Occipital lobe (tissue), 2 donors: Measurements from ENCODE around the gene ERBIN. TPM values are rescaled to one million over a fixed set of nuclear protein-coding genes. Genes with fewer than 3 reads are reported as not detected.
"Not testable (repeated sequence)": the region's sequence is repeated elsewhere in the genome, so short reads cannot be mapped to it uniquely, and the experiment has no call there.

ENCODE experiments used
- DNase-seq: peaks from one replicate; lab custom pipeline; 2025; lab: John Stamatoyannopoulos, UW
- total RNA-seq: library from RNA; depleted of rRNA; stranded (reverse); fragments of >200 nt; gene quantifications from one replicate; pipeline ENCODE4 v1.2.3, GENCODE V29; 2014

The ERBIN gene
- total RNA-seq, 1 donor from 2014 or later, result 88.3 TPM

DNA sequence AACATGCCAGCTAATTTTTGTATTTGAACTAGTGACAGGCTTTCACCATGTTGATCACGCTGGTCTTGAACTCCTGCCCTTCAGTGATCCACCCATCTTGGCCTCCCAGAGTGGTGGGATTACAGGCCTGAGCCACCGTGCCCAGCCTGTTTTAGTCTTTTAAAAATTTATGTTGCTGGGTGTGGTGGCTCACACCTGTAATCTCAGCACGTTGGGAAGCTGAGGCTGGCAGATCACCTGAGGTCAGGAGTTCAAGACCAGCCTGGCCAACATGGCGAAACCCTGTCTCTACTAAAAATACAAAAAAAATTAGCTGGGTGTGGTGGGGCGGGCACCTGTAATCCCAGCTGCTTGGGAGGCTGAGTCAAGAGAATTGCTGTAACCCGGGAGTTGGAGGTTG, 10.7 kb upstream of the ERBIN start:
- not testable (repeated sequence) for DNase-seq

DNA sequence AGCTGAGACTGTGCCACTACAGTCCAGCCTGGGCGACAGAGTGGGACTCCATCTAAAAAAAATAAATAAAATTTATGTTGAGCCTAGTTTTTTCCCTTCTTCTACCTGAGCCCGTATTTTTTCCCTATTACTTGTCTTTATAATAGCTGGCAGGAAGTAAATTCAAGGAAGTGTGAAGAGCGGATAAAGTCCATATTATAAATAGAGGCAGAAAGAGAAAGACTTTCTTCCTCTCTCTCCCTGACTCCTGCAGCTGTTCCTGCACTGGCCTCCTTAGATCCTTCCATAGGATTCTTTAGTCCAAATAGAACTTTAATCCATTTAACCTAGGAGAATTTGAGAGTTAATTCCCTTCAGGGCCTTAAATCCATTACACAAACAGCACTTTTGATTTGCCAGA, 10.3 kb upstream of the ERBIN start:
- no peak for DNase-seq

DNA sequence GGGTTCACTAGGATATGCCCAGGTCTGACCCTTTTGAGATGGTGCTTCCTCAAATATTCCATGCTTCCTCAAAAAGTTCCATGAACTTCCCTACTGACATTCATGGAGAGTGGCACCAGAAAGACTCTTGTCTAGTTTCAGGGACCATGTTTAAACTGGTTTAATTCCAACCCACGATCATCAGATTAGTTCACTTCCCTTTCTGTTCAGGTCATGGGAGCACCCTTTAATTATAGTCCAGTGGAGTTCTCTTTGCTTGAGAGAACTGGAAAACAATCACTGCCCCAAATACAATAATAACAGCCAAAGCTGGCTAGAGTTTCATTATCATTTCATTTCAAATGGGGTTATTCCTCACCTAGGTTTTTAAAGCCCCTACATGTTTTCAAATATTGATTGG, 9.7 kb upstream of the ERBIN start:
- DNase-seq, result no peak

DNA sequence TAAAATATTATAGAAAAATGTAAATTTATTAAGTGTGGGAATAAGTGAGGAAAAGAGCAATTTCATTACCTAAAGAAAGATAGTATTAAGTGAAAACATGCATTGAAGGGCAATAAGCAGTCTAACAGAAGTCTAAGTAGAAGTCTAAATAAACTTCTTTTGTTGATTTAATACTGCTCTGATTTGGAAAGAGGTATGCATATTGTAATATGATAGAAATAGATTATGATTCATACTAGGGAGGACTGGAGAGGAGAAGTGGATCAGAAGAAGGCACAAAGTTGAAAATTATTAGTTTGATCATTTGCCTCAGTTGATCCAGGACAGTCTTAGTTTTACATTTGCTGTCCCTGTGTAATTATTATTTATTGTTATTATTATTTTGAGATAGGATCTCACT, 6.6 kb upstream of the ERBIN start:
- DNase-seq, result no peak

DNA sequence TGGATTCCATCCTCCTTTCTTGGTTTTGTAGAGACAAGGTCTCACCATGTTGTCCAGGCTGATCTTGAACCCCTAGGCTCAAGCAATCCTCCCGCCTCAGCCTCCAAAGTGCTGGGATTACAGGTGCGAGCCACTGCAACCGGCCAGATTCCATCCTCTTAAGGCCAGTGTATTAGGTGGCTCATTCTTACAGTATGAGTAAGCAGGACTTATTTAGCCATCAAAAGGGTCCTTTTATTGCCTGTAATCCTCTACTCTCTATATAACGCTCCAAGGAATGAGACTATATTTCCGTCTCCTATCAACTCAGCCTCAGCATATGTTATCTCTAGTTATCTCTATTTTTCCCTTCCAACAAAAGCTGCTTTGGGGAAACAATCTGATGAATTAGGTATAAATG, 3.0 kb upstream of the ERBIN start:
- DNase-seq, result no peak

DNA sequence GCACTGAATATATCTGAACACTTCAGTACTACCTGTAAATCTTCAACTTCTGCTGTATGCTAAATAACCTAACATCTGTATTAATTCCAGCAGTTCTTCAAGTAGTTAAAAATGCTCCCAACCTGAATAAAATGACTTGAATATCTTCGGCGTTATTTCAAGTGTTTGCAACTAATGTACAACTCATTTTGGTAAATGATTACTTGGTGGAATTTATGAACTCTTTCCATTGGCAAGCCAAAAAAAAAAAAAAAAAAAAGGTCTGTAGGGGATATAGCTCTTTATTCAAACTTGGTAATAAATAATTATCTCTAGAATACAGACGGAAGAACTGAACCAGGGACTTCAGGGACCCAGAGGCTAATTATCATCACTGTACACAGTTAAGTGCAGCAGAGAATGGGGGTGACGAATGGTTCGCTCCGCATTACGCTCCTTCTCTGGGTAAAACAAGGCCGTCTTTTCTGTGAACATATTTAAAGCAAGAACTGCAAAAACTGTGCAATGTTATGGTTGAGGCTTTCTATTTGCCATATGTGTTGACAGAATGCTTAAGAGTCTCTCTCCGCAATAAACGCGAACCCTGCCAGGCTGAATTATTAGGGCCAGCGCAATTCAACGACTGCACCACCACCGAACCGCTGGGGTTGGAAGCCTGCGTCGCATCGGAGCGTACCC, 1.9 kb upstream of the ERBIN start:
- DNase-seq, result no peak

DNA sequence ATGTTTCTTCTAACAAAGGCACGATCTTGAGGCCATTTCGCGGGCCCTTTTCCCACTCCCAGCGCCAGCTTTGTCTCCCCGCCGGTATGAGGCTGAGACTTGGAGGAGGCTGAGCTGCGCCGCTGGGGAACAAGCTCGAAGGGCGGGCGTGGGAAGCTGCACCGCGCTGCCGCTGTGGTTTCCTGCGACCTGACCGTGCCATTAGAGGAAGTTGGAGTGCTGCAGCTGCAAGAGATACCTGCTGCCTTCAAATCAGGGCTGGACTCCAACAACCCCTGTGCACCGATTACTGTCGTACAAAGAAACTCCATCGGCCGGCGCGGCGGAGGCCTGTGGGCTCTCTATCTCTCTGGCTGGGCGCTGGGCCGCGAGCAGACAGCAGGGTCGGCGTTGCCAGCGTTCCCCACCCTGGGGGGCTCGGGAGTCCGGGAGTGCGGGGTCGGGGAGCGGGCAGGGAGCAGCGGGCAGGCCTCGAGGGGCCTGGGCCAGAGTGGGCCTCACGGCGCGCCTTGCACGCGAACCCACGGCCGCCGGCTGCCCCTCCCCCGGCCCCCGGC, 1.3 kb upstream of the ERBIN start:
- peak; percentile 73 for DNase-seq

DNA sequence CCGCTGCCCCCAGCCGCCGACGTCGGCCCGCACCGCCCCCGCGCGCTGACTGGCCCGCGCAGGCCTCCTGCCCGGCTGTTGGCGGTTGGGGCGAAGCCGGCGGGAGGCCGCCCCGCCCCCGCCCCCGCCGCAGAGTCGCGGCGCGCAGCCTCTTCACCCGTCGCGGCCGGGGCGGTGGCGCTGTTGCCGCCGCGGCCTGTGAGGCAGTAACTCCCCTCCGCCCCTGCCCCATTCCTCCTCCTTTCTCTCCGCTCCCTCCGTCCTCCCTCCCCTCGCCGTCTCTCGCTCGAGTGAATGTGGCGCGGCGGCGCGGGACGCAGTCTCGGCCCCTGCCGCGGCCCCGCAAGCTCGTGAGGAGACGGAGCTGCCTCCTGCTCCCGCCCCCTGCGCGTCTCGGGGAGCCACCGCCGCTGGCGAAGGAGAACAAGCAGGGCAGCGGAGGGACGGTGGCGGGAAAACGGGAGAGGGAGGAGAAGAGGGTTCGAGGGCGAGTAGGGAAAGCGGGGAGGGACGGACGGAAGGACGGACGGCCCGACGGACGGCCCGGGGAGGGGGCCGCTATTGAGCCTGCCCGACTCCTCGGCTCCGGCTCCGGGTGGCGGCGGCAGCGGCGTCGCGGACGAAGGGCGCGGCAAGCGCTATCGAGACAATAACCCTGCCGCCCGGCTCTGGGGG, 637 bp upstream of the ERBIN start:
- peak; percentile 87 for DNase-seq

DNA sequence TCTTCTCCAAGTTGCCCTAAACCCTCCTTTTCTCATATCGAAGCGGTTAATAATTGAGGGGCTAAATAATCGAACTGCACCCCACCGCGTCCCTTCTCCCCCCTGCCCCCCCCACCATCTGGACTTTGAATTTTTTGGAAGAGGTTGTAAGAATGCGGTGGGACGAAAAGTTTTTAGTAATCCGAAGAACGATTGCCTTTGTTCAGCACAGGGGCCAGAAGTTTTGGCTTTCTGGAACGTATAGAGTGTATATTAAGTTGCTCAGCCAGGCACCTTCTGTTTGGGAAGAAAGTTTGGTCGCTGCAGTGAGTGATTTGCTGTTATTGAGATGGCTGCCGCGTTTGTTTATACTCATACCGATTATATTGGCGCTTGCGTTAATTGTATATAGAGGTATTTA, 518 bp downstream of the ERBIN start:
- no peak for DNase-seq

DNA sequence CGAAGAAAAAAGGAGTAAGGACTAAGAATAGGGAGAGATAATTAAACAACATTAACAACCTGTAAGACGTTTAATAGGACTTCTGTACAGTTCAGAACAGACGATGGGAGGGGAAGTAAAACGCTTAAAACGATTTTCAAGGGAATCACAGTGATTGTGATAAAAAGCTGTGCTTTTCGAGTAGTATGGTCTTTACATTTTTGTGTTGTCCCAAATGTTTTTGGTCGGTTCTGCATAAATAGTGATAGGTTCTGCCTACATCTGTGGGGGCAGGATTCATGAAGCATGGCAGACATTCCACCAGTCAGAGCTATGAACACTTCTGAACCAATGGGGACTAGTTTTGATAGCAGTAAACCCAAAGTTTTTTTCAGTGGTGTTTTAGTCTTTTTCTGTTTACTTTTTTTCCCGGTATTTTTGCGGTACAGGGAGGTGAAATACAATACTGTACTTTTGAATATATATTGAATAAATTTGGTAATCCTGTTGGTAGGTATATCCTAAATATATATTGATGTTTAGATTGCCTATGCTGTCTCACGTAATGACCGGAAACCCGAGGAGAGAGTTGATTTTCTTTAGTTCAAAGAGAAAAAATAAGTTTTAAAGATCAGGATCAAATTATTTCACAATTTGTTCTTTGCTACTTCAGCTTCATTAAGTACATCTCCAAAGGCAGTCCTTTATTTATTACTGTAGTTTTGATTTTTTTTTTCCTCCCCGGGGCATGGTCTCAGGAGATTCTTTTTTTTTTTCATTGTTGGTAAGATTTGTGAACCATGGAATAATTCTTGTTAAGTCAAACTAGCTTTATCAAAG, 1.3 kb downstream of the ERBIN start:
- no peak for DNase-seq

DNA sequence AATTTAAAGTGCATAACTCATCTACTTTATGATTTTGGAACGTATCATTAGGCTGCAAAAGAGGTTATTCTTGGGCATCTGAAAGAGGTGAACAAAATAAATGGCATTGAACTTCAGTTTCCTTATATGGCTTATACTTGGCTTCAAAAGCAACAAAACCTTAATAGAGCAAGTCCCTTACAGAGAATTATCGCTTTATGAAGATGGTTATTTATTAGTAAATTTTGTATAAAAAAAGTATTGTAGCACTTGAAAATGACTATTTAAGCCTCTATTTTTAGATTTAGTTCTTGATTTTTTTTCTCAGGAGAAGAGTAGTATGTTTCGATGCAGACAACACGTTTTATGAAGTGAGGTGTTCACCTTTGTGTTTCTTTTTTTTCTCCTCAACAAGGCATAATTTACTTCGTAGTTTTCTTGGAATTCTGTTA, 2.0 kb downstream of the ERBIN start:
- DNase-seq, result no peak

DNA sequence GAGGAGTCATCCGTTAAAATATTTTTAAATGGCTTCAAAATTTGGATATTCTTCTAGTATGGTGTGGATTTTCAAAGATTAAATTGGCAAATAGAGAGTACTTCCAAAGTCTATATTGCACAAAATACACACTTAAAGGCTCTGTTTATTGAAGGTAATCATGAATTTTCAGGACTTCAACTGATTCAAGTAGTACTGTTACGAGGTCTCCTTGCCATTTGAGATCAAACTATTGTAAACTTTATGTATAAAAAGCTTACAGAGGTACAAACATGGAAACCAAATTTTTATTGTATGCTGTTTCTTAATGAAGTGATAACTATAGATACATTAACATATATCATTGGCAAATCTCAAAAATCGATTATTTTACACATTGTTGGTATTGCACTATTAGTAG, 2.5 kb downstream of the ERBIN start:
- DNase-seq, result no peak

DNA sequence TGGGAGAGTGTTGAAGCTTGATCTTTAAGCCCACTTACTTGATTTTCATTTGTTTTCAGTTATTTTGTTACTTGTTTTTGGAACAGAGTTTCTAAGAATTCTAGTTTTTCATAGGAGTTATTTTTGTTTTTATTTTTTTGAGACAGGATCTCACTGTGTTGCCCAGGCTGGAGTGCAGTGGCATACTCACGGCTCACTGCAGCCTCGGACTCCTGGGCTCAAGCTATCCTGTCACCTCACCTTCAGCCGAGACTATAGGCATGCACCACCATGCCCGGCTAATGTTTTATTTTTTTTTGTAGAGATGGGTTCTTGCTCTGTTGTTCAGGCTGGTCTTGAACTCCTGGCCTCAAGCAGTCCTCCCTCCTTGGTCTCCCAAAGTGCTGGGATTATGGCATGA, 6.3 kb downstream of the ERBIN start:
- DNase-seq, result no peak

DNA sequence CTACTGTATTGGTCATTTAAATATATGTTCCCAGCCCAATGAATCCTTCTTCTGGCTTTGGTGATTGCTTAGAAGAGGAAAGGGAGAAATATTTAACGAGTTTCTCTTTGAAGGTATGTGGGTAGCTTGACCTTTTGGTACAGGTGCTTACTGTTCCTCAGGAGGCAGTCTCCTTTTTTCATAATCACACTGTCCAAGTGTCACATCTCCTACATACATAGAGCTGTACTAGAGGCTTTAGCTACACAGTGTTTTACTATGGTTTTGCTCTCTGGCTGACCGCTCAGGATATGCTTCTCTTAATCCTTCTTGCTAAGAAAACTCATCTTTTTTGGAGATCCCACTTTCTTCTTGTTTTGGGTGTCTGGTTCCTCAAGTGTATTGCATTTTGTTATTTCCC, 6.9 kb downstream of the ERBIN start:
- DNase-seq, result no peak

DNA sequence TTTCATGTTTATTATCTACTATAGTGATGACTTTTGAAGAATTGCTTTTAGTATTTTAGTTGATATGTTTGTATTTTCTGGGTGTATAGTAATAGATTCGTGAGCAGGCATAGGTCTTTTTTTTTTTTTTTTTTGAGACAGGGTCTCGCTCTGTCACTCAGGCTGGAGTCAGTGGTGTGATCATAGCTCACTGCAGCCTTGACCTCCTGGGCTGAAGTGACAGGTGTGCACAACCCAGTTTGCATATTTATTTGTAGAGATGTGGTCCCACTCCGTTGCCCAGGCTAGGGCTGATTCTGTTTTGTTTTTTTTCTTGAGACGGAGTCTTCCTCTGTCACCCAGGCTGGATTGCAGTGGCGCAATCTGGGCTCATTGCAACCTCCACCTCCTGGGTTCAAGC, 11.9 kb downstream of the ERBIN start:
- DNase-seq, result no peak

DNA sequence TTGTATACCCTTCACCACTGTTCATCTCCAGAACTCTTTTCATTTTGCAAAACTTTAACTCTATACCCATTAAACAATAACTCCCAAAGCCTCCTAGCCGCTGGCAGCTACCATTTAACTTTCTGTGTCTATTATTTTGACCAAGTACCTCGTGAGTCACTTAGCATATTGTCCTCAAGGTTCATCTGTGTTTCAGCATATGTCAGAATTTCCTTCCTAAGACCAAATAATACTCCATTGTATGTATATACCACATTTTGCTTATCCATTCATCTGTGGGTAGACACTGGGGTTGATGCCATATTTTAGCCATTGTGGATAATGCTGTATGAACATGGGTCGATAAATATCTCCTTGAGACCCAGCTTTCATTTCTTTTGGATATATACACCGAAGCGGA, 17.4 kb downstream of the ERBIN start:
- no peak for DNase-seq

DNA sequence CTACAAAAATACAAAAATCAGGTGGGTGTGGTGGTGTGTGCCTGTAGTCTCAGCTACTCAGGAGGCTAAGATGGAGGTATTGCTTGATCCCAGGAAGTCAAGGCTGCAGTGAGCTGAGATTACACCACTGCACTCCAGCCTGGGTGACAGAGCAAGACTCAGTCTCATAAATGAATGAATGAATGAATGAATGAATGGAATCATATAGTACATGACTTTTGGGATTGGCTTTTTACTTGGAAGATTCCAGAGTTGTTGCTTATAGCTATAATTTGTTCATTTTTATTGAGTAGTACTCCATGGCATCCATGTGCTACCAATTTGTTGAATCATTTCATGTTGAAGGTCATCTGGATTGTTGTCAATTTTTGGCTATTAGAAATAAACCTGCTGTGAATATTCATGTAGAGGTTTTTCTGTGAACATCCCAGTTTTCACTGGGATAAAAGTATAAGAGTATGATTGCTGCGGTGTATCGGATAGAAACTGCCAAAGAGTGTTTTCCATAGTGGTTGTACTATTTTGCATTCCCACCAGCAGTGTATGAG, 19.9 kb downstream of the ERBIN start:
- no peak for DNase-seq

DNA sequence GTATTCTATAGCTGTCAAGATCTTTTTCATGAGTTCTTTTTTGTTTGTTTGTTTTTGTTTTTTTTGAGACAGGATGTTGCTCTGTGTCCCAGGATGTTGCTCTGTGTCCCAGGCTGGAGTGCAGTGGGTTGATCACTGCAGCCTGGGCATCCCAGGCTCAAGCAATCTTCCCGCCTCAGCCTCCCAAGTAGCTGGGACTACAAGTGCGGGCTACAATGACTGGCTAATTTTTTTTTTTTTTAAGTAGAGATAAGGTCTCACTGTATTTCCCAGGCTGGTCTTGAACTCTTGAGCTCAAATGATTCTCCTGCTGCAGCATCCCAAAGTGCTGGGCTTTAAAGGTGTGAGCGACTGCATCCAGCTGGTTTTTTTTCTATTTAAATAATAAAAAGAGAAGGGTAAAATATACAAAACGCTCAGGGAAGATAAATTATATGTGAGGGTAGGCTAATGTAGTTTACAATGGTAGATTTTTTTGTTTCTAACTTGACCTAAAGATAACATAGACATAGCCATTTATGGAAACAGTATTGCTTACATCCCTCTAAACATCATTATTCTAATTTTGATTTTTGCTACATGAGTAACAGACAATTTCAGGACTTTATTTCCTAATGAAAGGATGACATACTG, 21.9 kb downstream of the ERBIN start:
- no peak for DNase-seq

DNA sequence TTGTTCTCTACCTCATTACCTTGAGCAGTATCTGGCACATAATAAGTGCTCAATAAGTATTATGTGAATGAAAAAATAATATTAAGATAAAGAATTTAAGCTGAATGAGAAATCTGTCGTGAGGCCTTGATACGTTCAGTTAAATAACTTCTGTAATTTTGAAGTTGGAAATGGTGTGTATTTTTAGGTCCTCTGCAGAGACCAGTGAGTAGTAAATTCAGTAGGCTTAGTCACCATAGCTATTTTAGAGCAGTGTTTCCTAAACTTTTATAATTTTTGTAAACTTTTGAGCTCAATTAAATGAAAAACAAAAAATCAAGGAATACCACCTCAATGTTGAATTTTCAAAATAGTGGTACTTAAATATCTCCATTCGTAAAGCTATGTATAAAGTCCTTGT, 25.0 kb downstream of the ERBIN start:
- DNase-seq, result no peak

DNA sequence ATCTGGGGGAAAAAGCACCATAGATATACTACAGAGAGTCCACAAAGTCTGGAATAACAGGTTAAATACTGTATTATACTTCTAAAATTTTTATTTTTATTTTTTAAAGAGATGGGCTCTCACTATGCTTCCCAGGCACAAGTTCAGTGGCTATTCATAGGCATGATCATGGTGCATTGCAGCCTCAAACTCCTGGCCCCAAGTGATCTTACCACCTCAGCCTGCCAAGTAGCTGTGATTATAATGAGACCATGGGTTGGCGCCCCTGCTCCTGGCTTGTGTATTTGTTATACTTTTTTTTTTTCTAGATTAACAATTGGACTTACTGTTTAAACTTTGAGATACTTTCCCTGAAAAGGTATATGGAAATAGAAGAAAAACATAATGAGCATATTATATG, 25.9 kb downstream of the ERBIN start:
- no peak for DNase-seq

DNA sequence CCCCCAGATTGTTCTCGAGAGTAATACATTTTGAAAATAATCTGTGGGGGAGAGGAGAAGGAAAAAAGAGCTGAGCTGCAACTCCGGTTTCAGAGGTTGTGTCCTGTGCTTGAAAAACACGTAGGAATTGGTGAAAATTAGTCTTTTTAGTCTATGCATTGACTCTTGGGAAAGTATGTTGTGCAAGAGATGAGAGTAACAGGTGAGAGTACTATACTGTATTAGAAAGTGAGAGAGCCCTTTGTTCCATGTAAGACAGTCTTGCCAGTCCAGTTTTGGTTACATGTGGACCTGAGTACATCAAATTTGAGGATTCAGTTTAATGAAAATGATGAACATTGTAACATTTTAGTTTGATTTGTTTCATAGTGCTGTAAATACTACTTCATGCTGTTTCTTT, 27.8 kb downstream of the ERBIN start:
- DNase-seq, result no peak

DNA sequence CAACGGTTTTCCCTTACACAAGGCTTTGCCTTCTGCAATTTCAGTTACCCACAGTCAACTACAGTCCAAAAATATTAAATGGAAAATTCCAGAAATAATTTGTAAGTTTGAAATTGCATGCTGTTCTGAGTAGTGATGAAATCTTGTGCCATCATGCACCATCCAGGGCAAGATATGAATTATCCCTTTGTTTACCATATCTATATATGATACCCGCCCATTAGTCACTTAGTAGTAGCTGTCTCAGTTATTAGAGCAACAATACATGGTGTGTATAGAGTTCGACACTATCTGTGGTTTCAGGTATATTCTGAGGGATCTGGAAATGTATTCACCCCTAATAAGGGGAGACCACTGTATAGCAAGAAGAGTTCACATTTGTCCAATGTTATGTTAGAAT, 29.4 kb downstream of the ERBIN start:
- no peak for DNase-seq
